HepG2 (cell line): ENCODE measurements around the gene LMCD1. TPM values are rescaled to one million over a fixed set of nuclear protein-coding genes. Genes with fewer than 3 reads are reported as not detected.

Source experiments
- AHDC1 ChIP-seq: sonication (generic); formaldehyde crosslinking; IDR thresholded peaks from 2 replicates; pipeline ENCODE4 v1.5.1; 2020; ENCODE audit warnings: mild to moderate bottlenecking, missing genetic modification reagents, borderline replicate concordance
- CREBL2 ChIP-seq: sonication (generic); formaldehyde crosslinking; IDR thresholded peaks from 2 replicates; pipeline ENCODE4 v1.8.1; 2023; ENCODE audit warnings: missing genetic modification reagents, mild to moderate bottlenecking, borderline replicate concordance
- FOXA1 ChIP-seq, 2 experiments: fragments of 450-650 bp in 1 of 2; sonication (generic) in 1 of 2; formaldehyde crosslinking in 1 of 2; IDR thresholded peaks; 2 replicates each; pipeline versions ENCODE4 v1.4.0 to v1.6.1; 2016 to 2020; ENCODE audit warnings: missing genetic modification reagents in 1 of 2
- HNF1A ChIP-seq, 2 experiments: sonication (generic) in 1 of 2; formaldehyde crosslinking in 1 of 2; IDR thresholded peaks; 2 replicates each; pipeline versions ENCODE4 v1.4.0 to v1.6.1; 2016 to 2020; ENCODE audit warnings: borderline replicate concordance in 1 of 2, low read depth in 1 of 2, mild to moderate bottlenecking in 1 of 2, missing genetic modification reagents in 1 of 2
- HOXA7 ChIP-seq: sonication (generic); formaldehyde crosslinking; IDR thresholded peaks from 2 replicates; pipeline ENCODE4 v1.8.1; 2022; ENCODE audit warnings: mild to moderate bottlenecking, missing genetic modification reagents, moderate library complexity
- JUNB ChIP-seq: sonication (generic); formaldehyde crosslinking; IDR thresholded peaks from 2 replicates; pipeline ENCODE4 v1.8.0; 2022; ENCODE audit warnings: missing genetic modification reagents, mild to moderate bottlenecking, borderline replicate concordance
- RBM39 ChIP-seq: fragments of 200-400 bp; formaldehyde crosslinking; IDR thresholded peaks from one replicate; pipeline ENCODE4 v1.6.1; 2018; ENCODE audit warnings: antibody characterized with exemption, mild to moderate bottlenecking, low read depth, low read length; ENCODE audit not compliant: poor library complexity, severe bottlenecking
- ZBTB2 ChIP-seq: sonication (generic); formaldehyde crosslinking; IDR thresholded peaks from 2 replicates; pipeline ENCODE4 v1.8.0; 2022; ENCODE audit warnings: low read depth, missing genetic modification reagents
- ZBTB26 ChIP-seq: IDR thresholded peaks from 2 replicates; pipeline ENCODE4 v1.6.1; 2016; ENCODE audit warnings: missing compliant biosample characterization, missing genetic modification reagents, borderline replicate concordance
- ZBTB3 ChIP-seq: sonication (generic); formaldehyde crosslinking; IDR thresholded peaks from 2 replicates; pipeline ENCODE4 v1.4.0; 2020; ENCODE audit warnings: low read depth, mild to moderate bottlenecking, moderate library complexity, missing genetic modification reagents, borderline replicate concordance
- ZFAT ChIP-seq: sonication (generic); formaldehyde crosslinking; conservative IDR thresholded peaks from 2 replicates; pipeline ENCODE4 v1.8.1; 2023; ENCODE audit warnings: missing genetic modification reagents, inconsistent platforms
- ZFP36L1 ChIP-seq: sonication (generic); formaldehyde crosslinking; IDR thresholded peaks from 2 replicates; pipeline ENCODE4 v1.8.0; 2022; ENCODE audit warnings: mild to moderate bottlenecking, missing genetic modification reagents, moderate library complexity
- ZNF747 ChIP-seq: sonication (generic); formaldehyde crosslinking; IDR thresholded peaks from 2 replicates; pipeline ENCODE4 v1.8.1; 2023; ENCODE audit warnings: missing genetic modification reagents, mild to moderate bottlenecking, borderline replicate concordance
- polyA plus RNA-seq, 8 experiments: library from polyadenylated mRNA; depleted of rRNA in 3 of 8; stranded (reverse) in 7 of 8; unstranded in 1 of 8; fragments of >200 nt; fragmentation: Illumina TruSeq in 4 of 8; extraction: Trizol in 4 of 8; gene quantifications; 2 replicates each; pipeline versions ENCODE4 v1.2.1 to v1.2.3, GENCODE V29; 2011 to 2016; ENCODE audit warnings: low read depth in 4 of 8, missing spikeins in 1 of 8, mixed read lengths in 1 of 8; ENCODE audit not compliant: insufficient read depth in 1 of 8
- total RNA-seq, 5 experiments: library from RNA; depleted of rRNA; stranded (reverse); fragments of >200 nt; fragmentation: Illumina TruSeq; extraction: Trizol; gene quantifications; 2 replicates each; pipeline ENCODE4 v1.2.3, GENCODE V29; 2016; ENCODE audit warnings: low read depth in 1 of 5

LMCD1 gene
- total and polyA plus RNA-seq, 2 of the 13 experiments (the other 11 are each of a cell fraction or from before 2014, with no cell fraction given): 6.2 to 7.1 TPM

GRCh38 chr3:8501371-8502131, at the start of gene LMCD1 (continued):
- TF ChIP-seq CREBL2 (no peak; the same call in 1 of the 2 replicates), ZBTB26 (0 out of 2 replicates have a peak, but pooled peaks have one; percentile 84), AHDC1 (0 out of 2 replicates have a peak, but pooled peaks have one; percentile 65), ZNF747 (peak; percentile 85; the same call in 1 of the 2 replicates), ZFAT (CRISPR knock-in tag) (peak; percentile 68; the same call in 1 of the 2 replicates), JUNB (no peak), ZBTB2 (CRISPR knock-in tag) (peak; percentile 77), RBM39 (peak; percentile 33), HNF1A (IDR thresholded peaks at IDR 0.05; ENCODE audit: low read depth) (no peak), HNF1A (CRISPR knock-in tag; IDR thresholded peaks at IDR 0.05; ENCODE audit: borderline replicate concordance) (peak; percentile 30; the same call in 1 of the 2 replicates), ZFP36L1 (CRISPR knock-in tag) (peak; percentile 93; the same call in 1 of the 2 replicates), ZBTB3 (CRISPR knock-in tag) (peak; percentile 61; the same call in 1 of the 2 replicates), FOXA1 (IDR thresholded peaks at IDR 0.05) (no peak), FOXA1 (CRISPR knock-in tag; IDR thresholded peaks at IDR 0.05) (no peak), HOXA7 (CRISPR knock-in tag) (no peak)
